AG08396 (cell line): ENCODE measurements around the gene PHYHD1.

Experiments used
- DNase-seq: peaks from one replicate; pipeline ENCODE4 v3.0.0; 2012; ENCODE audit warnings: low spot score, mixed read lengths

The PHYHD1 gene

GRCh38 chr9:128920381-128921058 is at the start of gene PHYHD1:
Gene PHYHD1 (plus strand): TSS chr9:128920982. CDS start chr9:128922324, 1,342 bp downstream.
- peak; percentile 75 for DNase-seq

- no peak for DNase-seq
Observed at GRCh38 chr9:128877852-128878251, 42.9 kb upstream of the PHYHD1 start.

DNA sequence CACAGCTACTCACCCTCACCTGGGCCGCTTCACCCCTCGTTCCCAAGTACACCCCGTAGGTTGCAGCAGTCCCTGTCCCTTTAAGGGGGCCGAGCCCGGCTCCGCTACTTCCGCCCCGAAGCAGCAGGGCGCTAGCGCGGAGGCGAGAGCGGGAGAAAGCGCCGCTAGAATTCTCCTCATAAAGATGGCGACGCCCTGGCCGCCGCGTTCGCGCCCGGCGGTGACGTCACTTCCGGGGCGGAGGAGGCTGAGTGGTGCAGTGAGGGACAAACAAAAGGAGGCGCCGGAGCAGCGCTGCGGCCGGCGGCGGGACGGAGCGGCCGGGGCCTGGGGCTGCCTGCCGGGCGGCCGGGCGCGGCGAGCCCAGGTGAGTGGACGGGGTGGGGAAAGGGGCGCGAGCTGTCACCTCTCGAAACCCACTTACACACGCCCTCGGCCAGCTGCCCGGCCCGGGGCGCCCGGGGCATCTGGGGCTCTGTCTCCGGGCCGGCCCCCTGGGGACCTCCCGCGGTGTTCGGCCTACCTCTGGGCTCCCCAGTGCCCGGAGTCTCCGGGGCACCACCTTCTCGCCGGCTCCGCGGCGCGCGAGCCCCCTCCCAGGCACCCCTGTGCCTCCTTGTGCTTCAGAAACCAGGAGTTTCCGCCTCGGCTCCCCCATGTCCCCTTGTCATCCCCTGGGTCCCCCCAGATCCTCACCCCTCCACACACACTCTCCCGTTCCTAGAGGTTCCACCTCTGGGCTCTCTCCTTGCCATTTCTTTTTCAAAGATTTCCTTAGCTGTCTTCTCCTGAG is 38.7 kb upstream of the PHYHD1 start, which contains the start of the genes KYAT1 and LRRC8A:
TSS of gene KYAT1 (minus strand) at position 67 of the 793 bp plus-strand sequence. CDS start 36,545 bp downstream, outside the sequence.
TSS of gene LRRC8A (plus strand) at position 250 of the 793 bp plus-strand sequence. CDS start 25,032 bp downstream, outside the sequence.
- peak; percentile 97 for DNase-seq

GRCh38 chr9:128882677-128883603 is 37.8 kb upstream of the PHYHD1 start:
- DNase-seq: no peak

DNA sequence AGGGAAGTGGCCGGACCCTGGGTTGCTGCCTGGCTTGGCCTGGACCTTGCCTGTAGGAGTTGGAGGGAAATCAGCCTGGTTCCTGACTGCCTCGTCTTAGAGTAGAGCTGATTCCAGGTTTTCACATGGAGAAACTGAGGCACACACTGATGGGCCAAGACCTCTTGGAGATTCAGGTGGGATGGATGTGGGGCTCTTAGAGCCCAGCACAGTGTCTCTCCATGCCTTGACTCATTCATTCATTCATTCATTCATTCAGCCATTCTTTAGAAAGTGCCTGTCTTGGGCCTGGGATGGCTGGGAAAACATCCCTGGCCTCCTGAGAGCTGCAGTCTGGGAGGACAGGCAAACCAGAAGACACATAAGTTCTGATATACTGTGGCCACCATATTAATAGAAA is 36.6 kb upstream of the PHYHD1 start:
- no peak for DNase-seq

- no peak for DNase-seq
Observed at GRCh38 chr9:128885376-128885775, 35.4 kb upstream of the PHYHD1 start.

DNA sequence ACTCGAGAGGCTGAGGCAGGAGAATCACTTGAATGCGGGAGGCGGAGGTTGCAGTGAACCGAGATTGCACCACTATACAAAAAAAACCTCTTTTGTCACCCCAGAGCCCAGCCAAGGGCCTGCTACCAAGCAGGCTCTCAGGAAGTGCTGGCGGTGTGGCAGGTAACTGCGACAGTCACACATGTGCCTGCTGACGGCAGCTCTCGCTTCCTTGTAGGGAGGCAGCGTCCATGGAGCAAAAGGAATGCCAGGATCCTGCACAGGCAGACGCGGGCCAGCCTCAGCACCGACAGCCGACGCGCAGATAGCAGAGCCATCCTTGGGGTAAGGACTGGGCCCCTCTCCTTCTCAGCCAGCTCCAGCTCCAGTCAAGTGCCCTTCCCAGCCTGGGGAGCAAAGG is 35.0 kb upstream of the PHYHD1 start:
- DNase-seq: no peak

GRCh38 chr9:128886211-128886891 is 34.4 kb upstream of the PHYHD1 start:
- DNase-seq: no peak

DNA sequence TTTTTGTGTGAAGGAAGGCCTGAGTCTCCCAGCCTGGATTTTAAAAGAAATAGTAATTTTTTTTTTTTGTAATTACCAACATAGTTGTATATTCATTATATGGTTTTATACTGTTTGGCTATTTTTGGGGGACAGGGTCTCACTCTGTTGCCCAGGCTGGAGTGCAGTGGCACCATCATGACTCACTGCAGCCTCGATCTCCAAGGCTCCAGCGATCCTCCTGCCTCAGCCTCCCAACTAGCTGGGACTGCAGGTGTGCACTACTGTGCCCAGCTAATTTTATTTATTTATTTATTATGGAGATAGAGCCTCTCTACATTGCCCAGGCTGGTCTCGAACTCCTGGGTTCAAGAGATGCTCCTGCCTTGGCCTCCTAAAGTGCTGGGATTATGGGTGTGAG is 33.7 kb upstream of the PHYHD1 start:
- no peak for DNase-seq

- DNase-seq: no peak
Observed at GRCh38 chr9:128887914-128888350, 32.9 kb upstream of the PHYHD1 start.

DNA sequence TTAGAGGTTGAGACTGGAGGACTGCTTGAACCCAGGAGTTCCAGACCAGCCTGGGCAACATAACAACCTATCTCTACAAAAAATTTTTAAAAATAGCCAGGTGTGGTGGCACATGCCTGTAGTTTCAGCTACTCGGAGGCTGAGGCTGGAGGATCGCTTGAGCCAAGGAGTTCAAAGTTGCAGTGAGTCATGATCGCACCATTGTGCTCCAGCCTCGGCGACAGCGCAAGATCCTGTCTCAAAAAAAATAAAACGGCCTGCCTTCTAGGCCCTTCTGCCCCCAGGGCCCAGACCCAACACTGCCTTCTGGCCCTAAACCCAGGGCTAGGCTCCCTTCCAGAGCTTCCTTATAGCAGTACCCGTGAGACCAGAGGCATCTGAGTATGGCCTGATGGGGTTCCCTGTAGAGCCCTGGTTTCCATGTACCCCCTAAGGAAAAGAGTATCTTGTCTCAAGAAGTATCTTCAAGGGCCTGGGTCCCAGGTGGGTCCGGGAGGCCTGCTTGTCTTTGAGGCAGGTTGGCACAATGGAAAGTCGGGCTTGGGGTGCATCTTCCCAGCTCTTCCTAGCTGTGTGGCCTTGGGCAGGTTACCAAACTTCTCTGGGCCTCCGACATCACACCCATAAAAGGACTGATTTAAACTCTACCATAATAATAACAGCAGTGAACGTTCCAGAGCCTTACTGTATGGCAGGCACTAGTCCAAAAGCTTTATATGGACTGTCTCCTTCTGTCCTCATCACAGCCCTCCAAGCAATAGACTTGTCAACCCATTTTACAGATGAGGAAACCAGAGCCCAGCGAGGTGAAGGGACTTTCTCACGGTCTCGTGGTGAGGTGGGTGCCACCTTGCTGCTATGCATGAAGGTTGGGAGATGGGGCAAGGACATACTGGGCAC is 29.2 kb upstream of the PHYHD1 start:
- no peak for DNase-seq

DNA sequence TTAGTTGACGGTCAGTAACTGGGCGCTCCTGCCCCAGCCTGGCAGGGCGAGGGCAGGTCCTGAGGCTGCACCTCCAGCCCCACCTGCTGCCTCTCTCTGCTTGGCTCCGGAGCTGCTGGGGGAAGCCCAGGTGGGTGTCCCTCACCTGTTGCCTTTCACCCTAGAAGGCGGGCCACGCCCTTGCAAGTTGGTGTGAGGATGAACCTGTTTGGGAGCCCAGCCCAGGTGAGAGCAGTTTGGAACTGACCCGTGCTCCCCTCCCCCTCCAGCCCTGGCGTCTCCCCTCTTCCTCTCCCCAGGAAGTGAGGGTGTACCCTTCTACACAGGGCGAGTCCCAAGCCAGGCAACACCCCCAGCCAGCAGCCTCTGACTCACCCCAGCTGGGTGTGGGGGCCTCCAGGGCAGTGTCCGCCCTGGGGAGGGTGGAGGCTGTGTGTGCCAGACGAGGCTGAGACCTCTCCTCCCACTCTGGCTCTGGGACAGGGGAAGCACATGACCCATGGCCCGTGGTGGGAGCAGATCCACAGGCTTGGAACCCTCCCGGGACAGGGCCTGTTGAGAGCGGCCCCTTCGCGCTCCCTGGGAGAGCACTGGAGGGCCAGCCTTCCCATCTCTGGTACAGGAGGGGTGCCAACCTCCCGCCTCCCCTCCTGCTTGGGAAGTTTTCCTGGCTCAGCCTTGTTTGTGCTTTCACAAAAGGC is 28.4 kb upstream of the PHYHD1 start:
- peak; percentile 90 for DNase-seq

DNA sequence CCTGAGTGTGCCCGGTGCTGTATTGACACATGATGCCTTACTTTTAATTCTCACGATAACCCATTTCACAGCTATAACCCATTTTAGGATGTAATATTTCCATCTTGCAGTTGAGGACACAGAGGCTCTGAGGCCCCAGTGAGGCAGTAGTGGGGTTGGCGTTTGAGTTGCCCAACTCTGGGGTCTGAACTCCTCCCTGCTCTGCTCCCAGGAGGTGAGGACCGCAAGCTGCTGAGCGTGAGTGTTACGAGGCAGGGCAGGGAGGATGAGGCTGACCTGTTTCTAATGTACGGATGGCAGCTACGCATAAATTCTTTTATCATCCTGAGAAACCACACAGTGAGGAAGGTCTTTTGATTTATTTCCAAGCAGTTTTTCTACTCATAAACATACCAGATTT is 27.4 kb upstream of the PHYHD1 start:
- DNase-seq: no peak

DNA sequence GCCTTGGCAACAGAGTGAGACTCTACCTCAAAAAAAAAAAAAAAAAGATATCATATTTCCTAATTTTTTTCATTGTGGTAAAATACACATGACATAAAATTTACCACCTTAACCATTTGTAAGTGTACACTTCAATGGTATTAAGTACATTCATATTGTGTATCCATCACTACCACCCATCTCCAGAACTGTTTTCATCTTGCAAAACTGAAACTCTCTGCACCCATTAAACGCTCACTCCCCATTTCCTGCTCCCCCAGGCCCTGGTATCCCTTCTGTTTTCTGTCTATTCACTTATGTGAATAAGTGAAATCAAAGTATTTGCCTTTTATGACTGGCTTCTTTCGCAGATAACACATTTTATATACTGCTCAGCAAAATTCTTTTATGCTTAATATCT is 26.0 kb upstream of the PHYHD1 start:
- no peak for DNase-seq

GRCh38 chr9:128895556-128895955 is 25.2 kb upstream of the PHYHD1 start:
- DNase-seq: no peak

GRCh38 chr9:128898382-128898781 is 22.4 kb upstream of the PHYHD1 start:
- no peak for DNase-seq

GRCh38 chr9:128898845-128899565 is 21.8 kb upstream of the PHYHD1 start:
- no peak for DNase-seq

DNA sequence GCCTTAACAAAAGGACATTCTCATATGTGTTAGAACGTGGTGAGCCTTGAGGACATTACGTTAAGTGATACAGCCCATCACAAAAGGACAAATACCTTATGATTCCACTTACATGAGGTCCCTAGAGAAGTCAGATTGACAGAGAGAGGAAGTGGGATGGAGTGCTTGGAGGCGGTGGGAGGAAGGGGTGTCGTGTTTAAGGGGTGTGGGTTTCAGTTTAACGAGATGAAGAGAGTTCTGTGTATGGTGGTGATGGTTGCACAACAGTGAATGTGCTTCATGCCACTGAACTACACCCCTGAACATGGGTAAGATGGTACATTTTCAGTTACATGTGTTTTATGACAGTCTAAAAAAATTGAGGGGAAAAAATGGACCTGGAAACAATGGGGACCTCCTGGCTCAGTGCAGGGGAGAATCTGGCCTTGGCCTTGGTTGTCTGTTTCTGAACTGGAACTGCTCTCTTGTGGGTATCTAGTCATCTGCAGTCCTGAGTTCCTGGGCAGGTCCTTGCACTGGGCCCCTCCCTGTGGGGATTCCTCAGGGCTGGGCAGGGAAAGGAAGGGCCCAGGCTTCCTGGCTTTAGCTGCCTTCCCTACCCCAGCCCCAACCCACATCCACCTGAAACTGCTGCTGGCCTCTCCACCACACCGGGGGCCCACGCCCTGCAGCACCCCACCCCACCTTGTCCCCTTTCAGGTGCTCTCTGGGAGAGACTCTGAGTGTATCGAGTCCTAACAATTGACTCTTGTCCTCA is 21.0 kb upstream of the PHYHD1 start:
- no peak for DNase-seq
